IPS DF 4.7 (cell line): ENCODE results near the gene SLC26A8.
"Not testable (repeated sequence)": the region's sequence is repeated elsewhere in the genome, so short reads cannot be mapped to it uniquely, and the experiment has no call there.

Experiments
- DNase-seq: peaks from one replicate; pipeline ENCODE4 v3.0.0-alpha.2; 2013; ENCODE audit warnings: low spot score; ENCODE audit errors: extremely low read depth

The SLC26A8 gene

DNA sequence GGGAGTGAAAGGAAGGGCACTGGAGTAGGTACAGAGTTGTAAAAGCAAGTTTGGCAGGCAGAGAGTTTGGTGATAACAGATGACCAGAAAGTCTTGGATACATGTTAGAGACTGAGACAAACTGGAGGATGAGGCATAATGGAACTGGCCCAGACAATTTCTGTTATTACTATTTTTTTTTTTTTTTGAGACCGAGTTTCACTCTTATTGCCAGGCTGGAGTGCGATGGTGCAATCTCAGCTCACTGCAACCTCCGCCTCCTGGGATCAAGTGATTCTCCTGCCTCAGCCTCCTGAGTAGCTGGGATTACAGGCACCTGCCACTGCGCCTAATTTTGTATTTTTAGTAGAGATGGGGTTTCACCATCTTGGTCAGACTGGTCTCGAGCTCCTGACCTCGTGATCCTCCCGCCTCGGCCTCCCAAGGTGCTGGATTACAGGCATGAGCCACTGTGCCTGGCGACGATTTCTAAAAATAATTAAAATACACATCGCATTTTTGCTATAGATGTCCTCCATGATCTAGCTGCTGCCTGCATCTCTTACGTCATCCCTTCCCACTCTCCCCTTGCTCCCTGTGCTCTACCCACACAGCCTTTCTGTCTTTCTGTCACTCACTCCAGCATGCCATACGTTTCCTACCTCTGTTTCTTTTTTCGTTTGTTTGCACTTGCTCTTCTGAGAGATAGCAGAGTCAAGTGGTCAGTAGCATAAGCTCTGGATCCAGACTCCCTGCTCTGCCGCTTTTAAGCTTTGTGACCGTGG, 26.7 kb upstream of the SLC26A8 start:
- no peak for DNase-seq

DNA sequence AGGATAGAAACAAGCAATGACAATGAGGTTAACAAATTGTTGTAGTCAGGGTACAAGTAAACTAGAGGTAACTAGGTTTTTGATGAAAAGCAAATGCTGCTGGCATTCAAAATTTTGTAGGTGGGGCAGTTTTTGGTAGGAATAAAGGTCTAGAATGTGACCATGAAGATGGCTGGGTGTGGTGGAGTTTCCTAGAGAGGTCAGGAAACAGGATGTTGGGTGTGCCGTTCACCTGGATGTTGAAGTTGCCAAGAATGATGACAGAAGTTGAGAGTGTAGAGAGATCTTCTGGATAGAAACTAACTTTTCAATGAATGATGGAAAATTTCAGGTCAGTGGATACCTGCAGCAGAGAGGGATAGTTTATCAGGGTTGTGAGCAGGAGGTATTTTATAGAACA, 25.9 kb upstream of the SLC26A8 start:
- DNase-seq, result no peak

DNA sequence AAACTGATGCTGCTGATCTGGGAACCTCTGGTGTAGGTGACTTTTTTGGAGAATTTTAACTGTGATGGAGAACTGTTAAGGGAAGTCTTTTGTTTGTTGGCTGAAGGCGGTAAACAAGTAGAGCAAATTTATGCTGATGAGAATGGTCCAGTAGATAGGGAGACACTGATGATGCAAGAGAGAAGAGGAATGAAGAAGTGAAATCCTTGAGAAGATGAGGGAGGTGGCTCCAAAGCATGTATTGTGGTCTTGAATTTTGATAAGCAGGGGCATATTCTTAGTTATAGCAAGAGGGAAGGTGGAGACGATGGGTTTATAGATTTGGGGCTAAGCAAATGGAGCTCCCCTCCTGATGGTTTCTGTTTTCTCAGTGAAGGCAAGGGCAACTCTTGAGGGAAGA, 25.1 kb upstream of the SLC26A8 start:
- no peak for DNase-seq

- DNase-seq, result no peak
These were observed 18.3 kb upstream of the SLC26A8 start for GRCh38 chr6:36042618-36043260.

- DNase-seq, result no peak
These were observed 16.5 kb upstream of the SLC26A8 start for GRCh38 chr6:36040958-36041357.

DNA sequence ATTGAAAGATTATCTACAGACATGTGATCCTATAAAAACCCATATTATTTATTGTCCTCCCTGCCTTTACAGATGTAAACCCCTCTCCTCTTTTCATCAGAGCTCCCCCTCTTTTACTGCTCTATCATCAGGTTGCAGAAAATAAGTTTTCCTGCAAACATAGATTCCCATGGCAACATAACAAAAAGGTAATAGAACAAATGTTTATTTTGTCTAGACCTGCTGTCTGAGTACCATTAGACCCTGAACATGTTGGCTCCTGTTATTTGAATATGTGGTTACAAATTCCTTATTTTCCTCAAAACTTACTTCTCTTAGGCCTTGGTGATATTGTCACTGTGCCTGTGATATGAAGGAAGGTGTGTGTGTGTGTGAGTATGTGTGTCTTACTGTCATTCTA, 14.7 kb upstream of the SLC26A8 start:
- DNase-seq, result no peak

DNA sequence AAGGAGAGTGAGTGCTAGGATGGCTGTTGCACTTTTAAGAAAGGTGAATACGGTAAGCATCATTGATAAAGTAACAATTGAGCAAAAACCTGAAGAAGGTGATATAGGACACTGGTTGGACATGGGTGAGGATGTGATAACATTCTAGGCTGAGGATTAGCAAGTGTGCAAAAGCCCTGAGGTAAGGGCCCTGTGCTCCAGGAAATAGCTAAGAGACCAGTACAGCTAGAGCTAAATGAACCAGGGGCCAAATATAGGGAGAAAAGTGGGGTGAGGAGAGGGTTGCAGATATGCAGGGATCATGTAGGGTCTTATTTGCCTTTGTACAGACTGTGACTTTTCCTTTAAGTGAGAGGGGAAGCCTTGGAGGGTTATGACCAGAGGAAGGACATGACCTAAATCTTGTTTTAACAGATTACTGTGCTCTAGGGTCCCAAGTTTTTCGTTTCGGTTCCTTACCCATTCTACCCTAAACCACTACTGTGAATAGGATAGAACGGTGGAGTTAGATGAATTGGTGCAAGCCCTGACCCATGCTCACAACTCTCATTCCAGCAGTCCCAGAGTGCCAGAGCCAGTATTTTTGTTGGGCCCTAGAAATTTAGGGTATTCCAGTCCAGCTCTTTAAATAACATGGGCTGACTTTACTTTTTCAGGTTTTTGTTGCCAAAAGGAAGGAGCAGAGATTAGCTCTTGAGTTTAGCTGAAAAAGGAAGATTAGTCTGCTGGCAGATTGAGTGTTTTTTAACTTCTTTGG, 13.9 kb upstream of the SLC26A8 start:
- DNase-seq, result no peak

- DNase-seq, result no peak
These were observed 10.8 kb upstream of the SLC26A8 start for GRCh38 chr6:36035225-36035624.

DNA sequence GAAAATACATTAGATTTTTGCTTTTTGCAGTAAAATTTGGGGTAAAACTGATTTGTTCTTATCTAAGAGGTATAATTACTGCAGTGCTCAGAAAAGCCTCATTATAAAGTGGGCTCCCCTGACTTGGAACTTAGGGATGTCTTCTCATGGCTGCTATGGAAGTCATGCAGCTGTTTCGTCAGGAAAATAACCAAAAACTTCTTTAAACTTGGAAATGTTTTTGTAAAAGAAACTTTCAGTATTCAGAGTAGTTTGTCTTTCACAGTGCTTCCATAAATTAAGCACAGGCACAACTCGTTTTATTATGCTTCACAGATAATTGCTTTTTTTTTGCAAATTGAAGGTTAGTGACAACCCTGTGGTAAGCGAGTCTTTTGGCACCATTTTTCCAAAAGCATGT, 10.0 kb upstream of the SLC26A8 start:
- no peak for DNase-seq

- DNase-seq, result no peak
These were observed 9.5 kb upstream of the SLC26A8 start for GRCh38 chr6:36033935-36034334.

- not testable (repeated sequence) for DNase-seq
These were observed 8.7 kb upstream of the SLC26A8 start for GRCh38 chr6:36033144-36033543.

- no peak for DNase-seq
These were observed 7.8 kb upstream of the SLC26A8 start for GRCh38 chr6:36032261-36032660.

GRCh38 chr6:36029464-36029863, 5.0 kb upstream of the SLC26A8 start:
- DNase-seq, result no peak

DNA sequence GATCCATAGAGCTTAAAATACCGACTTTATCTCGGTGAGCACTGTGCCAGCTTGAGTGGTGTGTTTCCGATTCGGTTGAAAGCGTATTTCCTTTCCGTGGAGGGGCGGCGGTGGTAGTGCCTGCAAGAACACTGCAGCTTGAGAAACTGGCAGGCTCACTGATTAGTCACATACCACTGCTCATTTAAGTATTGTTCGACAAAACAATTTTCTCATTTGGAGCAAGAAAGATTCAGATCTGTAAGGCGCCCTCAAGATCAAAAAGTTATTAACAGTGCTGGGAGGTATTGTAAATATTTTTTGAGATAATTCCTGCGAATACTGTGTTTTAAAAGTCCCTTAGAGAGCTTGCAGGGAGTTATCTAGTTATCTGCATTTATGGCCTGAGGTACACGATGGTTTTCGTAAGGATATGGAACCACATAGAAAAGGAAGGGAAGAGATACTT, 4.5 kb upstream of the SLC26A8 start:
- DNase-seq, result no peak

- DNase-seq, result no peak
These were observed 3.8 kb upstream of the SLC26A8 start for GRCh38 chr6:36028088-36028876.

DNA sequence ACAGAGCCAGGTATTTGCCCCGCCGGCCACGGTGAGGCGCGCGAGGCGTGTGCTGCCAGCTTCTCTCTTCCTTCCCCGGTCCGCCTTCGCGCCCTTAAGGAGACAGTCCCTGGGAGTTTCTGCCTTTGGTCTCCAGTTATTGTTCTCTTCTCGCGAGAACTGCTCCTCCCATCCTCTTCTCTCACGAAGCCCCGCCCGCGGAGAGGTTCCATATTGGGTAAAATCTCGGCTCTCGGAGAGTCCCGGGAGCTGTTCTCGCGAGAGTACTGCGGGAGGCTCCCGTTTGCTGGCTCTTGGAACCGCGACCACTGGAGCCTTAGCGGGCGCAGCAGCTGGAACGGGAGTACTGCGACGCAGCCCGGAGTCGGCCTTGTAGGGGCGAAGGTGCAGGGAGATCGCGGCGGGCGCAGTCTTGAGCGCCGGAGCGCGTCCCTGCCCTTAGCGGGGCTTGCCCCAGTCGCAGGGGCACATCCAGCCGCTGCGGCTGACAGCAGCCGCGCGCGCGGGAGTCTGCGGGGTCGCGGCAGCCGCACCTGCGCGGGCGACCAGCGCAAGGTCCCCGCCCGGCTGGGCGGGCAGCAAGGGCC, 3.2 kb upstream of the SLC26A8 start, which contains the start of gene MAPK14:
TSS of gene MAPK14 (plus strand) at position 308 of the 587 bp plus-strand sequence. CDS start 350 bp downstream, outside the sequence.
- DNase-seq, result peak; percentile 99

DNA sequence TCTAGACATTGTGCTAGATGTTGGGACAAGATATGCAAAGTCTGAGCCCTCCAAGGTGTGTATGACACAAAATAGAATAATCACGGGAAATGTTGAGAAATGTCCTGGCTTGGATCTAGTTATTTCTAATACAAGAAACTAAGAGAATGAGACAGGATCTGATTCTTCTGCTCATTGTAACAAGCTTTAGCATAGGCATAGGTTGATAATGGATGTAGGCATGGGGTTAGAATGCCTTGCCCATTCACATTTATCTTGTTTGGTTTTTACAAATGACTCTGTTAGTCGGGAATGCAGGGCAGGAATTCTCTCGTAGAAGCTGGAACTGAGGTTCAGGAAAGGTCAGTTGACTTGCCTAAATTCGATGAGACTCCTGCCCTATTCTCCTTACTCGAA, 1.5 kb upstream of the SLC26A8 start:
- no peak for DNase-seq

- no peak for DNase-seq
These were observed 955 bp upstream of the SLC26A8 start for GRCh38 chr6:36025260-36025931.

DNA sequence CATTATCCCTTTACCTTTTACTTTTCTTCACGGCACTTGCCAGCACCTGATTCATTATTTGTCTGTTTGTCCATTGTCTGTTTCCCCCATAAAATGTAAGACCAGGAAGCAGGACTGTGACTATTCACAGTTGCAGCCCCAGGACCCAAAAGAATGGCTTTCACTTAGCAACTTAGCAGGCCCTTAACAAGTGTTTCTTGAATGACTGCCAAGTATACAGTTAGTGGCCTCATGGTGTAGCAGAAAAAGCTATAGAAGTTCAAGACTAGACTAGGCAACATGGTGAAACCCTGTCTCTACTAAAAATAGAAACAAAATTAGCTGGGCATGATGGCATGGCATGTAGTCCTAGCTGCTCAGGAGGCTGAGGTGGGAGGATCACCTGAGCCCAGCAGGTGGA, 4.3 kb downstream of the SLC26A8 start:
- DNase-seq, result no peak

DNA sequence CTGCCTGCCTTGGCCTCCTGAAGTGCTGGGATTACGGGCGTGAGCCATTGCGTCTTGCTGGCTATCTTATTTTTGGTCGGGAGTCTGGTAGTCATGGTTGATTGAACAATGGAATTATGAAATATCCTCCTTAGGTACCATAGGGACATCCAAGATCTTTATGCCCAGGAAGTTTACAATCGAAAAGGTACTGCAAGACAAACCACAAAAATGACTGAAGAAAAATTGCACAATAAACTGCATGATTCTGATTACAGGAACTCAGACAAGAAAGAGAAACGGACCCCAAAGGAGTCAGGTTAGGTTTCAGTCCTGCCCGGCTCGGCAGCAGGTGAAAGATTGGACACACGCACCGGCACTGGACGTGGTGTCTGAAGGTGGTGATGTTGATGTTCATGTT, 5.3 kb downstream of the SLC26A8 start:
- no peak for DNase-seq
